Keratinocyte (primary cell): ENCODE results near the gene SIVA1. TPM values are rescaled to one million over a fixed set of nuclear protein-coding genes. Genes with fewer than 3 reads are reported as not detected.

Experiments
- DNase-seq: peaks from one replicate; pipeline ENCODE4 v3.0.0-alpha.2; 2011; ENCODE audit warnings: low read depth, missing footprints, low spot score
- FAIRE-seq: peaks from 2 replicates; lab custom pipeline; 2011; peaks lifted over from hg19 to GRCh38; lab: Jason Lieb, UNC
- H2AFZ ChIP-seq: 2 replicates; pipeline ENCODE4 v1.6.0; 2012; ENCODE audit warnings: low read length, control low read depth, inconsistent platforms; ENCODE audit not compliant: control insufficient read depth
- H3K27ac ChIP-seq: 2 replicates; pipeline ENCODE4 v1.5.1; 2011; ENCODE audit warnings: low read length; ENCODE audit not compliant: control insufficient read depth, insufficient read depth
- H3K27me3 ChIP-seq: 3 replicates; pipeline ENCODE4 v1.6.0; 2011; ENCODE audit warnings: low read length; ENCODE audit not compliant: control insufficient read depth, insufficient read depth; ENCODE audit errors: extremely low read depth
- H3K36me3 ChIP-seq, 2 experiments: 2 replicates in 1 of 2; 3 replicates in 1 of 2; pipeline ENCODE4 v1.5.1; 2011; ENCODE audit warnings: low read length in 2 of 2, mild to moderate bottlenecking in 1 of 2; ENCODE audit not compliant: control insufficient read depth in 2 of 2, insufficient read depth in 2 of 2; ENCODE audit errors: extremely low read depth in 1 of 2
- H3K4me1 ChIP-seq: 3 replicates; pipeline ENCODE4 v1.5.1; 2011; ENCODE audit warnings: low read length; ENCODE audit not compliant: control insufficient read depth, insufficient read depth; ENCODE audit errors: extremely low read depth
- H3K4me2 ChIP-seq: 3 replicates; pipeline ENCODE4 v1.6.0; 2011; ENCODE audit warnings: low read depth, low read length; ENCODE audit not compliant: control insufficient read depth, insufficient read depth; ENCODE audit errors: extremely low read depth
- H3K4me3 ChIP-seq, 3 experiments: fragments of 200-600 bp in 1 of 3; sonication (generic) in 1 of 3; 2 replicates in 2 of 3; 3 replicates in 1 of 3; pipeline ENCODE4 v1.5.1; 2011 to 2016; ENCODE audit warnings: low read length in 3 of 3, mild to moderate bottlenecking in 3 of 3, control low read depth in 2 of 3, inconsistent platforms in 1 of 3, low read depth in 1 of 3, mixed read lengths in 1 of 3, mixed run types in 1 of 3, moderate library complexity in 1 of 3; ENCODE audit not compliant: control insufficient read depth in 2 of 3, insufficient read depth in 2 of 3; ENCODE audit errors: extremely low read depth in 1 of 3
- H3K79me2 ChIP-seq: 2 replicates; pipeline ENCODE4 v1.6.0; 2012; ENCODE audit warnings: low read length; ENCODE audit not compliant: control insufficient read depth, insufficient read depth
- H3K9ac ChIP-seq: 3 replicates; pipeline ENCODE4 v1.6.0; 2011; ENCODE audit warnings: low read length; ENCODE audit not compliant: control insufficient read depth, insufficient read depth; ENCODE audit errors: extremely low read depth
- H3K9me1 ChIP-seq: 3 replicates; pipeline ENCODE4 v1.6.0; 2011; ENCODE audit warnings: low read length; ENCODE audit not compliant: control insufficient read depth, insufficient read depth; ENCODE audit errors: extremely low read depth
- H3K9me3 ChIP-seq: 2 replicates; pipeline ENCODE4 v1.5.1; 2012; ENCODE audit warnings: low read depth, low read length; ENCODE audit not compliant: control insufficient read depth
- H4K20me1 ChIP-seq: 3 replicates; pipeline ENCODE4 v1.6.0; 2011; ENCODE audit warnings: low read length; ENCODE audit not compliant: control insufficient read depth, insufficient read depth; ENCODE audit errors: extremely low read depth
- EZH2 ChIP-seq: IDR thresholded peaks from one replicate; pipeline ENCODE4 v1.6.1; 2012; ENCODE audit warnings: inconsistent platforms, mild to moderate bottlenecking, low read length, moderate library complexity
- dilution Hi-C: fragments of 300-500 bp; cut with MboI; formaldehyde crosslinking; loops from one replicate; pipeline ENCODE4 v1.7.0; 2020; ENCODE audit warnings: low sequenced_read_pairs; ENCODE audit not compliant: extremely low pct_ligation_motif_present
- polyA plus RNA-seq, 5 experiments: library from polyadenylated mRNA; depleted of rRNA in 3 of 5; stranded (reverse) in 3 of 5; stranded (forward) in 1 of 5; unstranded in 1 of 5; fragments of >200 nt; gene quantifications; 1 replicate in 1 of 5; 2 replicates in 3 of 5; 3 replicates in 1 of 5; pipeline versions ENCODE4 v1.2.1 to v1.2.3, GENCODE V29; 2011 to 2012; ENCODE audit warnings: missing spikeins in 2 of 5, low read depth in 1 of 5, low replicate concordance in 1 of 5
- TF ChIP-seq, protein P1 (sequence below), 3 experiments: IDR thresholded peaks in 1 of 3; conservative IDR thresholded peaks in 1 of 3; optimal IDR thresholded peaks in 1 of 3; 2 replicates in 2 of 3; 3 replicates in 1 of 3; pipeline versions ENCODE3 to v1.5.1; 2011; ENCODE audit warnings: low read length in 3 of 3, mild to moderate bottlenecking in 3 of 3, moderate library complexity in 2 of 3, control low read depth in 1 of 3, inconsistent platforms in 1 of 3; ENCODE audit not compliant: insufficient read depth in 2 of 3; ENCODE audit errors: extremely low read depth in 1 of 3

Gene SIVA1
- polyA plus RNA-seq, 1 donor (not counting 4 experiments of a cell fraction or from before 2014, with no cell fraction given), result 35.3 TPM

DNA sequence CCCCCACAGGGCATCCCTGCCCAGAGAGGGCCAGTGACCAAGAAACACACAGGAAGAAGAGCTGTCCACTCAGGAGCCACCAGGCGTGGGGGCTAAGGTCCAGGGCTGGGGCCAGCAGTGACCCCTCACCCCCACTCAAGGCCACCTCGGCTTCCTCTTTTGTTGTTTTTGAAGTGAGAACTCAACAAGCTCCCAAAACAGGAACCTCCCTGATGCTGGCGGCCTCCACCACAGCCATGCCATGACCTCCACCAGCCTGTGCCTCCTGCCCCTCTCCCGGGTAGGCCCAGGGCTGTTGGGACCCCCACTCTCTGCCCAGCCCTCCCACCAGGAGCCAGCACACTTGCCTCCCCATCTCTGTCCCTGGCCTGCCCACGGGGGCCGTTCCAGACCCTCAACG, 34.8 kb downstream of the SIVA1 start:
- Histone ChIP-seq H3K27me3 (no peaks in the 10 kb centered on the region), H3K9ac (no peak overlapping the region), H3K9me3 (no peaks in the 10 kb centered on the region), H3K79me2 (peaks cover 74% of the 10 kb centered on the region), H3K27ac (no peak overlapping the region), H4K20me1 (peaks cover 17% of the 10 kb centered on the region), H3K4me1 (peaks cover 4% of the 10 kb centered on the region), H3K4me3 (no peak overlapping the region), H3K36me3 (peaks cover 16 to 28% of the 10 kb centered on the region in 2 experiments), H3K9me1 (peaks cover under 1% of the 10 kb centered on the region), H3K4me2 (no peak overlapping the region), H2AFZ (no peak overlapping the region)
- FAIRE-seq, result no peak
- DNase-seq, result no peak
- TF ChIP-seq, protein P1, sequence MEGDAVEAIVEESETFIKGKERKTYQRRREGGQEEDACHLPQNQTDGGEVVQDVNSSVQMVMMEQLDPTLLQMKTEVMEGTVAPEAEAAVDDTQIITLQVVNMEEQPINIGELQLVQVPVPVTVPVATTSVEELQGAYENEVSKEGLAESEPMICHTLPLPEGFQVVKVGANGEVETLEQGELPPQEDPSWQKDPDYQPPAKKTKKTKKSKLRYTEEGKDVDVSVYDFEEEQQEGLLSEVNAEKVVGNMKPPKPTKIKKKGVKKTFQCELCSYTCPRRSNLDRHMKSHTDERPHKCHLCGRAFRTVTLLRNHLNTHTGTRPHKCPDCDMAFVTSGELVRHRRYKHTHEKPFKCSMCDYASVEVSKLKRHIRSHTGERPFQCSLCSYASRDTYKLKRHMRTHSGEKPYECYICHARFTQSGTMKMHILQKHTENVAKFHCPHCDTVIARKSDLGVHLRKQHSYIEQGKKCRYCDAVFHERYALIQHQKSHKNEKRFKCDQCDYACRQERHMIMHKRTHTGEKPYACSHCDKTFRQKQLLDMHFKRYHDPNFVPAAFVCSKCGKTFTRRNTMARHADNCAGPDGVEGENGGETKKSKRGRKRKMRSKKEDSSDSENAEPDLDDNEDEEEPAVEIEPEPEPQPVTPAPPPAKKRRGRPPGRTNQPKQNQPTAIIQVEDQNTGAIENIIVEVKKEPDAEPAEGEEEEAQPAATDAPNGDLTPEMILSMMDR (optimal IDR thresholded peaks at IDR 0.05 in 1 of 3, IDR thresholded peaks at IDR 0.05 in 1 of 3, conservative IDR thresholded peaks at IDR 0.05 in 1 of 3; ENCODE audit: extremely low read depth in 1 of 3, insufficient read depth in 2 of 3, low read length in 3 of 3), result no peak
- TF ChIP-seq EZH2, result no peak
- dilution Hi-C loops, result no loop called here

DNA sequence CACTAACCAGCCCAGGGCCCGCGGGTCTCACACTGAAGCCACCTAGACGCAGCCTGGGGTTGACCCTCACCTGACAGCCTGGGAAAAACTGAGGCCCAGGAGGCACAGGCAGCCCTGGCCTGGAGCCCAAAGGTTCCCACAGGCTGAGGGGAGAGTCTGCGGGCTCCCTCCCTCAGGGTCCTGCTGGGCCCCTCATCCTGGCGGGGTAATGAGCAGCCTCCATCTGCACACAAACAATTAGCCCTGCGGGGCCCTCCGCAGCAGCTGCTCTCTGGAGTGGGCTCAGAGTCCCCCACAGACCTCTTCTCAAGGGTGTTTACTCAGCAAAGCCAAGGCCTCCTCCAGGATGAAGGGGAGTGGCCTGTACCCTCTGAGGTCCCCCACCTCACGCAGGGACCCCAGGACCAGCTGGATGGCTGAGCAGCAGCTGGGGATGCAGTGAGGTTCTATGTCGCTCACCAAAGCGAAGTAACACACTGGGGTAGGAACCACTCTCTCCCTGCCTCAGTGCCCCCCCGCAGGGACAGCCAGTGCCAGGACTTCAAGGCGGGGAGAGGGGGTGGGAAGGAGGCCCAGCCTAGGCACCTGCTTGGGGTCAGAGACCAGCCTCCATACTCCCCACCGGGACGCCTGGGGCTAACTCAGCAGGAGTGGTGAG, 35.3 kb downstream of the SIVA1 start:
- H3K27me3 ChIP-seq, result no peaks in the 10 kb centered on the region
- no peak overlapping the region for H3K4me2 ChIP-seq
- peaks cover 16 to 26% of the 10 kb centered on the region in 2 experiments for H3K36me3 ChIP-seq
- peaks cover 80% of the 10 kb centered on the region for H3K79me2 ChIP-seq
- no peak overlapping the region for H2AFZ ChIP-seq
- peaks cover 7% of the 10 kb centered on the region for H3K4me1 ChIP-seq
- peaks cover 6% of the 10 kb centered on the region for H3K9me1 ChIP-seq
- H4K20me1 ChIP-seq, result peaks cover 23% of the 10 kb centered on the region
- DNase-seq, result no peak
- H3K9me3 ChIP-seq, result no peaks in the 10 kb centered on the region
- H3K9ac ChIP-seq, result no peak overlapping the region
- TF ChIP-seq, protein P1 (optimal IDR thresholded peaks at IDR 0.05 in 1 of 3, IDR thresholded peaks at IDR 0.05 in 1 of 3, conservative IDR thresholded peaks at IDR 0.05 in 1 of 3; ENCODE audit: extremely low read depth in 1 of 3, insufficient read depth in 2 of 3, low read length in 3 of 3), result no peak
- no peak for TF ChIP-seq EZH2
- no peak overlapping the region for H3K27ac ChIP-seq
- no peak overlapping the region for H3K4me3 ChIP-seq
- dilution Hi-C loops, result no loop called here
- no peak for FAIRE-seq
